H1 (cell line): ENCODE results near the gene PRKCA. TPM values are rescaled to one million over a fixed set of nuclear protein-coding genes. Genes with fewer than 3 reads are reported as not detected.

ENCODE experiments used
- CTCF ChIA-PET: fragments of 300-600 bp; sonication (Branson Sonifier 250); formaldehyde crosslinking; loops from one replicate; lab custom pipeline; 2021; ENCODE audit not compliant: partially characterized antibody; lab: Charles Lee
- POLR2A ChIA-PET: fragments of 300-600 bp; sonication (Branson Sonifier 250); formaldehyde crosslinking; loops from one replicate; lab custom pipeline; 2021; ENCODE audit warnings: inconsistent platforms; ENCODE audit not compliant: partially characterized antibody; lab: Charles Lee
- DNase-seq, 2 experiments: peaks; one replicate each; pipeline versions ENCODE4 v3.0.0 to v3.0.0-alpha.2; 2010 to 2022; ENCODE audit warnings: low spot score in 2 of 2, low read depth in 1 of 2, mixed read lengths in 1 of 2
- FAIRE-seq: peaks from 2 replicates; lab custom pipeline; 2011; peaks lifted over from hg19 to GRCh38; lab: Jason Lieb, UNC
- H2AFZ ChIP-seq: 2 replicates; pipeline ENCODE4 v1.8.1; 2012; ENCODE audit warnings: low read length, inconsistent platforms
- H2AK5ac ChIP-seq: 2 replicates; pipeline ENCODE4 v1.6.1; 2013; ENCODE audit warnings: low read depth, low read length
- H2BK120ac ChIP-seq: replicated peaks from 2 replicates; pipeline ENCODE3; 2013; ENCODE audit warnings: low read depth, low read length, inconsistent platforms
- H2BK12ac ChIP-seq: 2 replicates; pipeline ENCODE4 v1.6.1; 2013; ENCODE audit warnings: low read depth, low read length
- H2BK15ac ChIP-seq: 2 replicates; pipeline ENCODE4 v1.6.1; 2013; ENCODE audit warnings: low read length
- H2BK20ac ChIP-seq: 2 replicates; pipeline ENCODE4 v1.6.1; 2013; ENCODE audit warnings: low read length
- H2BK5ac ChIP-seq: 2 replicates; pipeline ENCODE4 v1.6.1; 2013; ENCODE audit warnings: low read depth, low read length
- H3K14ac ChIP-seq: 2 replicates; pipeline ENCODE4 v1.6.1; 2013; ENCODE audit warnings: inconsistent platforms; ENCODE audit not compliant: insufficient read length
- H3K18ac ChIP-seq: 2 replicates; pipeline ENCODE4 v1.6.1; 2013; ENCODE audit warnings: low read length; ENCODE audit errors: extremely low read depth
- H3K23ac ChIP-seq: 2 replicates; pipeline ENCODE4 v1.6.1; 2013; ENCODE audit warnings: inconsistent platforms; ENCODE audit not compliant: insufficient read length
- H3K23me2 ChIP-seq: 2 replicates; pipeline ENCODE4 v1.6.1; 2013; ENCODE audit warnings: low read depth, low read length
- H3K27ac ChIP-seq: 2 replicates; pipeline ENCODE4 v1.6.1; 2011; ENCODE audit warnings: low read depth, low read length, inconsistent platforms
- H3K27me3 ChIP-seq, 4 experiments: replicated peaks in 1 of 4; 1 replicate in 1 of 4; 2 replicates in 3 of 4; pipeline versions ENCODE4 v1.6.1 to v1.8.1; 2011 to 2013; ENCODE audit warnings: low read length in 3 of 4, mild to moderate bottlenecking in 3 of 4, inconsistent platforms in 2 of 4, mixed read lengths in 2 of 4, moderate library complexity in 1 of 4; ENCODE audit not compliant: control insufficient read depth in 3 of 4, insufficient read depth in 3 of 4; ENCODE audit errors: extremely low read depth in 1 of 4
- H3K36me3 ChIP-seq, 4 experiments: 2 replicates each; pipeline versions ENCODE4 v1.6.1 to v1.8.1; 2011 to 2013; ENCODE audit warnings: mild to moderate bottlenecking in 4 of 4, low read length in 3 of 4, moderate library complexity in 2 of 4, control low read depth in 1 of 4, inconsistent platforms in 1 of 4; ENCODE audit not compliant: insufficient read depth in 4 of 4, control insufficient read depth in 2 of 4
- H3K4ac ChIP-seq: replicated peaks from 2 replicates; pipeline ENCODE3; 2013; ENCODE audit warnings: low read length, low read depth, mixed read lengths, inconsistent platforms; ENCODE audit not compliant: insufficient read length
- H3K4me1 ChIP-seq, 4 experiments: replicated peaks in 1 of 4; 1 replicate in 1 of 4; 2 replicates in 3 of 4; pipeline versions ENCODE4 v1.6.1 to v1.8.1; 2011 to 2013; ENCODE audit warnings: low read length in 3 of 4, inconsistent platforms in 2 of 4, mixed read lengths in 1 of 4; ENCODE audit not compliant: insufficient read depth in 4 of 4, control insufficient read depth in 3 of 4
- H3K4me2 ChIP-seq, 2 experiments: 2 replicates each; pipeline versions ENCODE4 v1.6.1 to v1.8.1; 2011 to 2013; ENCODE audit warnings: low read depth in 2 of 2, low read length in 2 of 2, control low read depth in 1 of 2, inconsistent platforms in 1 of 2, mild to moderate bottlenecking in 1 of 2; ENCODE audit not compliant: insufficient read depth in 1 of 2
- H3K4me3 ChIP-seq, 4 experiments: fragments of 200-600, 300-600 bp in 1 of 4; sonication (generic), shearing (Covaris generic), sonication (Bioruptor Twin) in 1 of 4; 2 replicates each; pipeline versions ENCODE4 v1.5.1 to v1.8.1; 2011 to 2016; ENCODE audit warnings: low read length in 4 of 4, low read depth in 3 of 4, control low read depth in 2 of 4, inconsistent platforms in 2 of 4, mild to moderate bottlenecking in 2 of 4, mixed read lengths in 1 of 4, moderate library complexity in 1 of 4; ENCODE audit not compliant: insufficient read depth in 2 of 4; ENCODE audit errors: extremely low read depth in 1 of 4
- H3K56ac ChIP-seq: replicated peaks from 2 replicates; pipeline ENCODE3; 2013; ENCODE audit warnings: low read depth, mild to moderate bottlenecking, mixed read lengths, low read length, inconsistent platforms; ENCODE audit not compliant: insufficient read length
- H3K79me1 ChIP-seq: 2 replicates; pipeline ENCODE4 v1.6.1; 2013; ENCODE audit warnings: low read depth, low read length, control low read depth
- H3K79me2 ChIP-seq, 2 experiments: 2 replicates each; pipeline versions ENCODE4 v1.6.1 to v1.8.1; 2012 to 2013; ENCODE audit warnings: low read length in 2 of 2, mild to moderate bottlenecking in 2 of 2, inconsistent platforms in 1 of 2; ENCODE audit not compliant: insufficient read depth in 2 of 2, control insufficient read depth in 1 of 2
- H3K9ac ChIP-seq, 4 experiments: replicated peaks in 1 of 4; 1 replicate in 1 of 4; 2 replicates in 3 of 4; pipeline versions ENCODE4 v1.6.1 to v1.8.1; 2011 to 2013; ENCODE audit warnings: low read depth in 3 of 4, low read length in 3 of 4, control low read depth in 2 of 4, mild to moderate bottlenecking in 2 of 4, moderate library complexity in 2 of 4, inconsistent platforms in 1 of 4; ENCODE audit errors: extremely low read depth in 1 of 4
- H3K9me3 ChIP-seq, 2 experiments: 2 replicates each; pipeline versions ENCODE4 v1.6.1 to v1.8.1; 2012 to 2013; ENCODE audit warnings: mild to moderate bottlenecking in 2 of 2, moderate library complexity in 2 of 2, control low read depth in 1 of 2, inconsistent platforms in 1 of 2, low read depth in 1 of 2, low read length in 1 of 2, mixed read lengths in 1 of 2; ENCODE audit not compliant: insufficient read depth in 2 of 2
- H4K20me1 ChIP-seq, 2 experiments: replicated peaks in 1 of 2; 2 replicates each; pipeline versions ENCODE3 to v1.8.1; 2011 to 2013; ENCODE audit warnings: inconsistent platforms in 2 of 2, low read length in 2 of 2, mild to moderate bottlenecking in 1 of 2; ENCODE audit not compliant: insufficient read depth in 2 of 2, control insufficient read depth in 1 of 2
- H4K5ac ChIP-seq: 2 replicates; pipeline ENCODE4 v1.6.1; 2013; ENCODE audit warnings: low read length, low read depth, mixed read lengths, inconsistent platforms; ENCODE audit not compliant: insufficient read length
- H4K8ac ChIP-seq: 2 replicates; pipeline ENCODE4 v1.8.0; 2013; ENCODE audit warnings: mild to moderate bottlenecking, moderate library complexity, low read length, inconsistent platforms; ENCODE audit not compliant: insufficient read depth; ENCODE audit errors: extremely low read depth
- H4K91ac ChIP-seq: replicated peaks from 2 replicates; pipeline ENCODE3; 2013; ENCODE audit warnings: low read length, mixed read lengths, inconsistent platforms; ENCODE audit not compliant: insufficient read length
- ASH2L ChIP-seq: fragments of 200-600, 300-600 bp; sonication (generic); IDR thresholded peaks from one replicate; pipeline ENCODE4 v1.7.1; 2017; ENCODE audit warnings: low read length
- BACH1 ChIP-seq: IDR thresholded peaks from 2 replicates; pipeline ENCODE4 v1.6.1; 2012; ENCODE audit warnings: low read length, improper control_type of control experiment
- E2F6 ChIP-seq: IDR thresholded peaks from 2 replicates; pipeline ENCODE4 v1.6.1; 2012; ENCODE audit warnings: inconsistent platforms
- EZH2 ChIP-seq: fragments of 200-600 bp; sonication (generic); IDR thresholded peaks from 2 replicates; pipeline ENCODE4 v1.7.1; 2012; ENCODE audit warnings: low read depth, mild to moderate bottlenecking, moderate library complexity, low read length, inconsistent platforms; ENCODE audit not compliant: severe bottlenecking
- GTF2F1 ChIP-seq: IDR thresholded peaks from 2 replicates; pipeline ENCODE4 v1.6.1; 2012; ENCODE audit warnings: low read depth, low read length, improper control_type of control experiment, borderline replicate concordance
- KDM4A ChIP-seq: IDR thresholded peaks from one replicate; pipeline ENCODE4 v1.7.1; 2012; ENCODE audit warnings: low read depth, mild to moderate bottlenecking, moderate library complexity, low read length, inconsistent platforms; ENCODE audit not compliant: severe bottlenecking
- PHF8 ChIP-seq: fragments of 200-600 bp; sonication (generic); conservative IDR thresholded peaks from 2 replicates; pipeline ENCODE4 v1.7.1; 2012; ENCODE audit warnings: low read depth, mild to moderate bottlenecking, inconsistent platforms, low read length, moderate library complexity
- RBBP5 ChIP-seq: IDR thresholded peaks from 2 replicates; pipeline ENCODE4 v1.7.1; 2012; ENCODE audit warnings: low read depth, mild to moderate bottlenecking, inconsistent platforms, low read length, moderate library complexity, borderline replicate concordance
- RFX5 ChIP-seq: IDR thresholded peaks from 2 replicates; pipeline ENCODE4 v1.6.1; 2011; ENCODE audit warnings: low read depth, low read length, improper control_type of control experiment, borderline replicate concordance
- SIN3A ChIP-seq, 2 experiments: IDR thresholded peaks in 1 of 2; conservative IDR thresholded peaks in 1 of 2; 2 replicates each; pipeline ENCODE4 v1.6.1; 2011 to 2012; ENCODE audit warnings: low read length in 2 of 2, improper control_type of control experiment in 1 of 2, low read depth in 1 of 2, mild to moderate bottlenecking in 1 of 2
- WGBS, 2 experiments: shearing (Covaris generic) in 1 of 2; methylation state at CpG; one replicate each; pipeline versions ENCODE4 v1.1.6 to v1.1.7; 2013 to 2015; ENCODE audit warnings: low lambda C conversion rate in 2 of 2, mixed read lengths in 2 of 2, inconsistent platforms in 1 of 2, low coverage in 1 of 2, missing lambda C conversion rate in 1 of 2; ENCODE audit not compliant: insufficient replicate concordance in 2 of 2, insufficient coverage in 1 of 2, insufficient read length in 1 of 2; ENCODE audit errors: extremely low coverage in 1 of 2, missing lambda C conversion rate in 1 of 2; 5-methylcytosine and 5-hydroxymethylcytosine counted together
- polyA plus RNA-seq, 7 experiments: library from polyadenylated mRNA; depleted of rRNA in 3 of 7; stranded (reverse) in 5 of 7; unstranded in 2 of 7; fragments of >200 nt in 5 of 7; fragments of 200-250 nt in 2 of 7; gene quantifications; 1 replicate in 5 of 7; 2 replicates in 1 of 7; 4 replicates in 1 of 7; pipeline versions ENCODE4 v1.2.1 to v1.2.3, GENCODE V29; 2011 to 2013; ENCODE audit warnings: missing spikeins in 2 of 7, mixed read lengths in 2 of 7
- total RNA-seq: library from RNA; stranded (reverse); fragmentation: NEBNext Ultra II Directional; extraction: Animal tissue kit (Norgen Biotek cat#: 25700); gene quantifications from 2 replicates; pipeline ENCODE4 v1.2.1, GENCODE V29; 2021

The PRKCA gene
- total and polyA plus RNA-seq, 2 of the 8 experiments (the other 6 are each of a cell fraction or from before 2014, with no cell fraction given): 5.8 to 17.8 TPM

GRCh38 chr17:66302761-66303626 is 581 bp downstream of the PRKCA start:
- H3K79me2 ChIP-seq: peaks cover 0 to 18% of the 10 kb centered on the region in 2 experiments; a peak in 2 of 4 replicates
- TF ChIP-seq SIN3A (conservative IDR thresholded peaks at IDR 0.05 in 1 of 2, IDR thresholded peaks at IDR 0.05 in 1 of 2; ENCODE audit: low read depth in 1 of 2, low read length in 2 of 2) (0 out of 4 replicates have a peak, but pooled peaks of 1 of the 2 experiments have one; percentile 40), RFX5 (no peak), PHF8 (peak; percentile 43), GTF2F1 (no peak), BACH1 (no peak), E2F6 (peak; percentile 46; the same call in 1 of the 2 replicates), RBBP5 (peak; percentile 65), KDM4A (peak; percentile 38), EZH2 (peak; percentile 15), ASH2L (peak; percentile 87)

More at GRCh38 chr17:66302761-66303626, 581 bp downstream of the PRKCA start:
- Histone ChIP-seq H2BK12ac (no peak overlapping the region; the same call in 1 of the 2 replicates), H4K8ac (peak overlapping the region; percentile 35; the same call in 1 of the 2 replicates), H2AFZ (no peak overlapping the region), H2BK5ac (no peak overlapping the region), H3K18ac (no peak overlapping the region), H3K14ac (no peak overlapping the region), H3K4me2 (peak overlapping the region; percentile 85 to 91), H2BK20ac (no peak overlapping the region), H3K56ac (no peak overlapping the region), H3K27ac (no peak overlapping the region), H2BK15ac (no peak overlapping the region), H3K23ac (no peak overlapping the region), H3K36me3 (no peaks in the 10 kb centered on the region; a peak in 1 of 8 replicates), H3K23me2 (peaks cover 12% of the 10 kb centered on the region), H3K27me3 (peaks cover 0 to 17% (median 7%) of the 10 kb centered on the region in 4 experiments; a peak in 6 of 7 replicates), H2BK120ac (no peak overlapping the region), H4K91ac (no peak overlapping the region), H4K5ac (no peak overlapping the region), H3K79me1 (no peaks in the 10 kb centered on the region), H3K4ac (no peak overlapping the region), H3K9me3 (no peaks in the 10 kb centered on the region), H2AK5ac (no peak overlapping the region), H4K20me1 (no peaks in the 10 kb centered on the region), H3K9ac (no peak overlapping the region), H3K4me1 (peaks cover 2 to 15% (median 8%) of the 10 kb centered on the region in 4 experiments), H3K4me3 (peak overlapping the region; percentile 56 to 81 (median 65))
- no peak for FAIRE-seq
- POLR2A ChIA-PET: no interaction called here
- 1% methylated on average over 30 of the region's 91 CpGs; no CpG with 5 or more reads in 1 of the 2 experiments for WGBS, 2 experiments
- DNase-seq: peak in 1 of 2 experiments; percentile 73
- CTCF ChIA-PET: interaction anchor here (0.7 to 1.9 kb wide), 4 partner anchors 10 to 313 kb away, joined by 3 to 4 read pairs (median 3); no protein-coding TSS in a partner anchor
